CD4-positive, alpha-beta T cell treated with Interleukin-6 at 100 ng/mL for 8 hours (primary cell): Measurements from ENCODE around the gene SNX30.

ENCODE experiments used
- DNase-seq: peaks from one replicate; pipeline ENCODE4 v3.0.0-alpha.2; 2020; ENCODE audit warnings: mixed read lengths, low spot score

Gene SNX30

GRCh38 chr9:112823257-112823656 lies 72.7 kb downstream of the SNX30 start:
- no peak for DNase-seq

GRCh38 chr9:112831281-112831851 lies 80.8 kb downstream of the SNX30 start:
- DNase-seq: no peak

GRCh38 chr9:112831969-112832368 lies 81.4 kb downstream of the SNX30 start:
- no peak for DNase-seq

GRCh38 chr9:112833081-112833480 lies 82.5 kb downstream of the SNX30 start:
- DNase-seq: no peak

GRCh38 chr9:112836394-112836793 lies 85.8 kb downstream of the SNX30 start:
- no peak for DNase-seq

GRCh38 chr9:112838342-112838741 lies 87.8 kb downstream of the SNX30 start:
- DNase-seq: no peak

- no peak for DNase-seq
Observed at GRCh38 chr9:112839331-112839730, 88.8 kb downstream of the SNX30 start.

- DNase-seq: no peak
Observed at GRCh38 chr9:112841261-112841660, 90.7 kb downstream of the SNX30 start.

GRCh38 chr9:112842555-112842954 lies 92.0 kb downstream of the SNX30 start:
- no peak for DNase-seq

GRCh38 chr9:112844771-112845542 lies 94.4 kb downstream of the SNX30 start:
- DNase-seq: peak; percentile 61

- no peak for DNase-seq
Observed at GRCh38 chr9:112846528-112847488, 96.2 kb downstream of the SNX30 start.

- no peak for DNase-seq
Observed at GRCh38 chr9:112848316-112849151, 98.0 kb downstream of the SNX30 start.

GRCh38 chr9:112849363-112849922 lies 98.9 kb downstream of the SNX30 start:
- DNase-seq: no peak

GRCh38 chr9:112850840-112851239 lies 100.3 kb downstream of the SNX30 start:
- DNase-seq: no peak

GRCh38 chr9:112852741-112853504 lies 102.4 kb downstream of the SNX30 start:
- DNase-seq: no peak

- DNase-seq: no peak
Observed at GRCh38 chr9:112853882-112854585, 103.5 kb downstream of the SNX30 start.

GRCh38 chr9:112854657-112855056 lies 104.1 kb downstream of the SNX30 start:
- no peak for DNase-seq

- DNase-seq: no peak
Observed at GRCh38 chr9:112856200-112856599, 105.6 kb downstream of the SNX30 start.

- DNase-seq: no peak
Observed at GRCh38 chr9:112856843-112857242, 106.3 kb downstream of the SNX30 start.

- DNase-seq: no peak
Observed at GRCh38 chr9:112858005-112858404, 107.4 kb downstream of the SNX30 start.
